K562 (cell line): ENCODE data around the gene FOXJ1. TPM values are rescaled to one million over a fixed set of nuclear protein-coding genes. Genes with fewer than 3 reads are reported as not detected.

Source experiments
- ATAC-seq: fragments of 200-7000 bp; cut with Tn5 transposase; 3 replicates; pipeline ENCODE4 v1.9.1; 2020; ENCODE audit warnings: moderate library complexity
- BruUV-seq: library from RNA; stranded (reverse); fragments of 400-500 nt; replicated peaks from 2 replicates; lab custom pipeline; 2021; lab: Mats Ljungman, UMichigan
- CTCF ChIA-PET: fragments of 300-600 bp; formaldehyde crosslinking; extraction: SDS; loops from one replicate; lab custom pipeline; 2021; ENCODE audit warnings: low intra/inter-chr PET ratio; lab: Yijun Ruan, JAX
- POLR2A ChIA-PET: fragments of 300-600, 350-650 bp; sonication (Branson Sonifier 250); formaldehyde crosslinking; extraction: SDS; loops from one replicate; lab custom pipeline; 2021; ENCODE audit warnings: antibody characterized with exemption, inconsistent platforms; lab: Yijun Ruan, JAX
- DNase-seq, 4 experiments: peaks; one replicate each; pipeline versions ENCODE4 v3.0.0 to v3.0.0-alpha.2; 2011 to 2018; ENCODE audit warnings: low spot score in 3 of 4, mixed read lengths in 3 of 4; ENCODE audit errors: extremely low read depth in 1 of 4
- FAIRE-seq: peaks from 2 replicates; lab custom pipeline; 2011; peaks lifted over from hg19 to GRCh38; lab: Jason Lieb, UNC
- H2AFZ ChIP-seq: 2 replicates; pipeline ENCODE4 v1.6.0; 2011; ENCODE audit warnings: low read depth, low read length, control low read depth, inconsistent platforms
- H3K27ac ChIP-seq: fragments of 200-600 bp; 3 replicates; pipeline ENCODE4 v1.8.0; 2011; ENCODE audit warnings: low read depth, mild to moderate bottlenecking, control low read depth, inconsistent platforms, low read length, moderate library complexity, mixed read lengths; ENCODE audit errors: extremely low read depth
- H3K27me3 ChIP-seq, 2 experiments: fragments of 300-600 bp in 1 of 2; 2 replicates in 1 of 2; 3 replicates in 1 of 2; pipeline versions ENCODE4 v1.6.0 to v1.8.0; 2011; ENCODE audit warnings: inconsistent platforms in 2 of 2, low read length in 2 of 2, mild to moderate bottlenecking in 1 of 2, mixed read lengths in 1 of 2, moderate library complexity in 1 of 2; ENCODE audit not compliant: control insufficient read depth in 2 of 2, insufficient read depth in 2 of 2
- H3K36me3 ChIP-seq: fragments of 300-600 bp; 3 replicates; pipeline ENCODE4 v1.8.0; 2011; ENCODE audit warnings: mild to moderate bottlenecking, low read length, inconsistent platforms; ENCODE audit not compliant: control insufficient read depth, insufficient read depth
- H3K4me1 ChIP-seq, 2 experiments: fragments of 200-600 bp in 1 of 2; replicated peaks in 1 of 2; 2 replicates in 1 of 2; 3 replicates in 1 of 2; pipeline versions ENCODE4 v1.5.1 to v1.8.0; 2011; ENCODE audit warnings: inconsistent platforms in 2 of 2, low read length in 2 of 2, mild to moderate bottlenecking in 1 of 2, mixed read lengths in 1 of 2, moderate library complexity in 1 of 2; ENCODE audit not compliant: control insufficient read depth in 2 of 2, insufficient read depth in 2 of 2
- H3K4me2 ChIP-seq: 2 replicates; pipeline ENCODE4 v1.6.1; 2011; ENCODE audit warnings: low read length, control low read depth, inconsistent platforms, mixed read lengths; ENCODE audit not compliant: insufficient read depth
- H3K4me3 ChIP-seq: fragments of 200-600 bp; sonication (generic), shearing (Covaris generic); 2 replicates; pipeline ENCODE4 v1.5.1; 2016; ENCODE audit warnings: control low read depth, inconsistent platforms
- H3K79me2 ChIP-seq: fragments of 200-600 bp; 3 replicates; pipeline ENCODE4 v1.8.0; 2011; ENCODE audit warnings: low read length, inconsistent platforms; ENCODE audit not compliant: control insufficient read depth, insufficient read depth
- H3K9ac ChIP-seq, 2 experiments: 2 replicates each; pipeline versions ENCODE4 v1.6.0 to v1.6.1; 2011; ENCODE audit warnings: low read depth in 2 of 2, low read length in 2 of 2, control low read depth in 1 of 2, inconsistent platforms in 1 of 2, mild to moderate bottlenecking in 1 of 2, mixed read lengths in 1 of 2; ENCODE audit not compliant: insufficient read depth in 1 of 2
- H3K9me1 ChIP-seq: one replicate; pipeline ENCODE4 v1.6.0; 2011; ENCODE audit warnings: inconsistent platforms, mild to moderate bottlenecking, low read length, moderate library complexity; ENCODE audit not compliant: control insufficient read depth, insufficient read depth
- H3K9me3 ChIP-seq: replicated peaks from 2 replicates; pipeline ENCODE4 v1.5.1; 2011; ENCODE audit warnings: low read depth, low read length, inconsistent platforms; ENCODE audit not compliant: control insufficient read depth, insufficient read depth
- H4K20me1 ChIP-seq: replicated peaks from 2 replicates; pipeline ENCODE4 v1.6.1; 2011; ENCODE audit warnings: low read length, inconsistent platforms, mixed read lengths; ENCODE audit not compliant: control insufficient read depth, insufficient read depth
- ATF1 ChIP-seq, 2 experiments: fragments of 450-650 bp in 1 of 2; IDR thresholded peaks; 2 replicates each; pipeline ENCODE4 v1.6.1; 2016; ENCODE audit warnings: missing compliant biosample characterization in 1 of 2, missing genetic modification characterization in 1 of 2
- ATF7 ChIP-seq: fragments of 450-650 bp; IDR thresholded peaks from 2 replicates; pipeline ENCODE4 v1.7.1; 2014; ENCODE audit warnings: mild to moderate bottlenecking, moderate library complexity
- E4F1 ChIP-seq: fragments of 250-450 bp; sonication (Bioruptor Pico); IDR thresholded peaks from 2 replicates; pipeline ENCODE4 v1.5.0; 2021; ENCODE audit warnings: mild to moderate bottlenecking, borderline replicate concordance
- HMG20B ChIP-seq: fragments of 250-450 bp; sonication (Bioruptor Pico); IDR thresholded peaks from 2 replicates; pipeline ENCODE4 v1.5.0; 2021; ENCODE audit warnings: mild to moderate bottlenecking
- JUND ChIP-seq, 2 experiments: IDR thresholded peaks; 2 replicates in 1 of 2; 3 replicates in 1 of 2; pipeline ENCODE4 v1.6.1; 2011; ENCODE audit warnings: borderline replicate concordance in 2 of 2, low read depth in 2 of 2, low read length in 2 of 2, improper control_type of control experiment in 1 of 2, missing biosample characterization in 1 of 2, missing genetic modification characterization in 1 of 2, missing genetic modification reagents in 1 of 2
- MYC ChIP-seq, 2 experiments: fragments of 250-450 bp in 1 of 2; sonication (Bioruptor Pico) in 1 of 2; IDR thresholded peaks; 2 replicates each; pipeline versions ENCODE4 v1.5.1 to v1.6.1; 2012 to 2021; ENCODE audit warnings: low read depth in 2 of 2, borderline replicate concordance in 1 of 2, improper control_type of control experiment in 1 of 2, low read length in 1 of 2, mild to moderate bottlenecking in 1 of 2, moderate library complexity in 1 of 2
- POLR2AphosphoS5 ChIP-seq: IDR thresholded peaks from 2 replicates; pipeline ENCODE4 v1.6.1; 2011; ENCODE audit warnings: mild to moderate bottlenecking, low read depth, low read length, moderate library complexity; ENCODE audit not compliant: control insufficient read depth, insufficient read depth
- RB1 ChIP-seq: fragments of 450-650 bp; IDR thresholded peaks from 2 replicates; pipeline ENCODE4 v1.6.1; 2017; ENCODE audit warnings: low read depth, mild to moderate bottlenecking
- RNF219 ChIP-seq: fragments of 250-450 bp; sonication (Bioruptor Pico); IDR thresholded peaks from 2 replicates; pipeline ENCODE4 v1.5.0; 2022; ENCODE audit warnings: mild to moderate bottlenecking
- ZBTB5 ChIP-seq: fragments of 450-650 bp; IDR thresholded peaks from 2 replicates; pipeline ENCODE4 v1.6.1; 2017; ENCODE audit warnings: antibody characterized with exemption
- ZNF584 ChIP-seq: fragments of 200-800 bp; sonication (Bioruptor generic); IDR thresholded peaks from 2 replicates; pipeline ENCODE4 v1.6.1; 2016; ENCODE audit warnings: low read depth, mild to moderate bottlenecking, missing genetic modification characterization, missing compliant biosample characterization
- WGBS: fragments of 100-300 bp; shearing (Covaris generic); methylation state at CpG from one replicate; pipeline ENCODE4 v1.1.6; 2016; ENCODE audit warnings: low coverage, mixed read lengths; ENCODE audit not compliant: insufficient coverage; ENCODE audit errors: missing lambda C conversion rate; 5-methylcytosine and 5-hydroxymethylcytosine counted together
- in situ Hi-C: fragments of 300-500 bp; cut with MboI; formaldehyde crosslinking; loops from 4 replicates; pipeline ENCODE4 v1.15.0; 2018; ENCODE audit warnings: inconsistent platforms, mixed read lengths
- intact Hi-C: fragments of 100-400 bp; cut with micrococcal nuclease; formaldehyde crosslinking; loops from 2 replicates; pipeline ENCODE4 v1.14.2; 2022
- polyA plus RNA-seq, 8 experiments: library from polyadenylated mRNA; depleted of rRNA in 4 of 8; stranded (reverse) in 5 of 8; unstranded in 3 of 8; fragments of >200 nt; fragmentation: Nextera tagmentation in 2 of 8; fragmentation: Illumina TruSeq in 1 of 8; extraction: Ambion mirVana in 2 of 8; extraction: Trizol in 1 of 8; gene quantifications; 2 replicates each; pipeline versions ENCODE4 v1.2.1 to v1.2.3, GENCODE V29; 2011 to 2014; ENCODE audit warnings: inconsistent platforms in 1 of 8, missing spikeins in 1 of 8
- total RNA-seq, 7 experiments: library from RNA; depleted of rRNA in 6 of 7; stranded (reverse); fragments of >200 nt in 6 of 7; fragmentation: Illumina TruSeq in 2 of 7; extraction: Trizol in 2 of 7; gene quantifications; 2 replicates each; pipeline versions ENCODE4 v1.2.1 to v1.2.3, GENCODE V29; 2011 to 2021; ENCODE audit warnings: low replicate concordance in 1 of 7

FOXJ1 gene
- total and polyA plus RNA-seq, 9 of the 15 experiments (the other 6 are each of a cell fraction or from before 2014, with no cell fraction given) = 0.07 TPM; not detected in 8

DNA sequence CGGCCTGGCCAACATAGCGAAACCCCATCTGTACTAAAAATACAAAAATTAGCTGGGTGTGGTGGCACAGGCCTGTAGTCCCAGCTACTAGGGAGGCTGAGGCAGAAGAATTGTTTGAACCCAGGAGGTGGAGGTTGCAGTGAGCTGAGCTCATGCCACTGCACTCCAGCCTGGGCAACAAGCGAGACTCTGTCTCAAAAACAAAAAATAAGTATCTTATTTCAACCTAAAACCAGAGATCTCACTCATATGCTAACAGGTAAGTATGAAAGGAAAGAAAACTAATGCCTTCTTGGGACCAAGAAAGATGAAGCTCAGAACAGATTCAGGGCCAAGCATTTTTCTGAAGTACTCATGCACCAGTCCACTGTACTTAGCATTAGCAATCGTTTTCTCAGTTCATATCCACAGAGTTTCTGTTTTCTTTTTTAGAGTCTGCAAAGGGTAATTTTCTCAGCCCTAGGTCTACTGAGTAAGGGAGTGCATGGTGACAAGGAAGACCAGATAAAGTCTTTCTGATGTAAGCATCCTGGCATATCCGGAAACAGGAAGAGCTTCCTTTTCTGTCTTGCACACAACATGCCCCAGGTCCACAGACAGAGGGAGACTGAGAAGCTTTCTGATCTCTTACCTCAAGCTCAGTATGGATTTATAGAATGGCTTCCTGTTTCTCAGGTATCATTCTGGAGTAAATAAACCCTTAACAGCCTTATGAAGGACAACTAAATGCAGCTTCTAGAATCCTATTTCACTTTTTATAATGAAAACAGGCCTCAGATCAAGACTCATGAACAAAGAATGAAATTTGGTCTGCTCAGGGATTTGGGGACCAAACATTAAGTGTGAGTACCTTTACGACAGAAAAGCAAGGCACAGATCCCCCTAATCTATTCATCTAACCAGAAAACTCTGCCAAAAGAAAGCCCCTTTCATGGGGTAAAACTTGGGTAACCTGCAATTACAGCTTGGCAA, 38.7 kb upstream of the FOXJ1 start:
- intact Hi-C loops (loop anchor here (5.0 kb wide), 3 partner anchors 57 to 88 kb away; partner anchors contain the start of gene UBALD2), in situ Hi-C loops (no loop called here)
- TSS peak; percentile 62 for BruUV-seq
- H2AFZ ChIP-seq = peak overlapping the region; percentile 13
- ChIA-PET CTCF (no interaction called here), POLR2A (interaction anchor here (0.6 to 6.2 kb wide), 18 partner anchors 9 to 192 kb away, joined by 3 to 93 read pairs (median 3); no protein-coding TSS in a partner anchor)
- H3K27ac ChIP-seq = peak overlapping the region; percentile 66
- H3K27me3 ChIP-seq = no peaks in the 10 kb centered on the region
- peaks cover 6% of the 10 kb centered on the region; the same call in 1 of the 3 replicates for H3K79me2 ChIP-seq
- DNase-seq = peak; percentile 41 to 79 (median 59)
- no peaks in the 10 kb centered on the region for H3K9me3 ChIP-seq
- no peak overlapping the region for H3K4me3 ChIP-seq
- peak; percentile 92 for ATAC-seq
- peaks cover 3% of the 10 kb centered on the region for H3K9me1 ChIP-seq
- FAIRE-seq = peak; percentile 90
- H3K4me1 ChIP-seq = peaks cover 9 to 27% of the 10 kb centered on the region in 2 experiments
- peak overlapping the region in 1 of 2 experiments; percentile 53; a peak in 1 of 4 replicates for H3K9ac ChIP-seq
- 57% methylated on average over 6 of the region's 6 CpGs for WGBS
- peak overlapping the region; percentile 2; the same call in 1 of the 2 replicates for H3K4me2 ChIP-seq
- no peaks in the 10 kb centered on the region for H4K20me1 ChIP-seq
- peaks cover 9% of the 10 kb centered on the region; the same call in 1 of the 3 replicates for H3K36me3 ChIP-seq
- TF ChIP-seq MYC (IDR thresholded peaks at IDR 0.05; ENCODE audit: low read depth, low read length) (peak; percentile 89), MYC (CRISPR knock-in tag; IDR thresholded peaks at IDR 0.05; ENCODE audit: borderline replicate concordance, low read depth) (no peak), RNF219 (no peak), POLR2AphosphoS5 (0 out of 2 replicates have a peak, but pooled peaks have one; percentile 20), ATF7 (peak; percentile 71), JUND (IDR thresholded peaks at IDR 0.05; ENCODE audit: borderline replicate concordance, low read depth, low read length) (peak; percentile 78), JUND (tag; IDR thresholded peaks at IDR 0.05; ENCODE audit: borderline replicate concordance, low read depth, low read length) (peak; percentile 79; the same call in 1 of the 3 replicates), E4F1 (CRISPR knock-in tag) (peak; percentile 30; the same call in 1 of the 2 replicates), ZBTB5 (no peak), HMG20B (CRISPR knock-in tag) (no peak), RB1 (no peak), ZNF584 (CRISPR knock-in tag) (peak; percentile 81), ATF1 (CRISPR knock-in tag; IDR thresholded peaks at IDR 0.05) (no peak), ATF1 (tag; IDR thresholded peaks at IDR 0.05) (peak; percentile 37; the same call in 1 of the 2 replicates)
